Mesenteric fat pad (tissue), 1 donor: ENCODE results near the gene MEF2D. TPM values are rescaled to one million over a fixed set of nuclear protein-coding genes. Genes with fewer than 3 reads are reported as not detected.

Experiments
- DNase-seq: peaks from one replicate; pipeline ENCODE4 v3.0.0-alpha.2; 2020; ENCODE audit warnings: low spot score
- total RNA-seq: library from RNA; stranded (reverse); fragmentation: NEBNext Ultra II Directional; extraction: Animal tissue kit (Norgen Biotek cat#: 25700); gene quantifications from one replicate; pipeline ENCODE4 v1.2.1, GENCODE V29; 2021
- donor health status: DM: yes; HTN: yes; CAD: no.

The MEF2D gene
- total RNA-seq, 1 donor from 2014 or later = 38.7 TPM

DNA sequence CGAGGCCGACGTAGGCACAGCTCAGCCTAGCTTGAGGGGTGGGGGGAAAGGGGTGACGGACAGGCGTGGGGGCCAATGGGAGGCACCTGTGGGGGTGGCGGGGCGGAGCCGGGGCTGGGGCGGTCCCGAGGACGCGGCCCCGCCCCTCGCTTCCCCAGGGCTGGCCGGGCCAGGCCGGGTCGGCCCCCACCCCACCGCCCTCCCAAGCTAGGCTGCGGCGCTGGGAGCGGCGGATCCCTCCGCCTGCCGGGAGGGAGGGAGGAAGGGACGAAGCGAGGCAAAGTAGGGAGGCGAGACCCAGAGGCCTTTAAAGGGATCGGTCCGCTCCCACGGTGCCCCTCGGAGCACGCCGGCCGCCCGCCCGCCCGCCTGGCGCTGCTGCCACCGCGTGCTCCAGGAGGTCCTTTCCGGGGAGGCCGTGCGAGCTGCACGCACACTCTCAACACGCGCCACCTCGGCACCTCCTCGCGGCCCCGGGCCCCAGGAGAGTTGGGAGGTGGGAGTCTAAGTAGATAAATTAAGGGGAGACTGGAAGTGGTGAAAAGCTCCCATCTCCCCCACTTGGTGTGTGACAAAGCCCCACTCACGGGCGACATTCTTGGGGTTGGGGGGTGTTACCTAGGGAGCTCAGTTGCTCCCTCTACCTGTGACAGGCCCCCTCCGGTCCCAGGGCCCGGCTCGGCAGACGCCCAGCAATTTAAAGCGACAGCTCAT lies 375 bp upstream of the MEF2D start:
- peak; percentile 98 for DNase-seq

- no peak for DNase-seq
These were observed 583 bp downstream of the MEF2D start for GRCh38 chr1:156499842-156500542.

DNA sequence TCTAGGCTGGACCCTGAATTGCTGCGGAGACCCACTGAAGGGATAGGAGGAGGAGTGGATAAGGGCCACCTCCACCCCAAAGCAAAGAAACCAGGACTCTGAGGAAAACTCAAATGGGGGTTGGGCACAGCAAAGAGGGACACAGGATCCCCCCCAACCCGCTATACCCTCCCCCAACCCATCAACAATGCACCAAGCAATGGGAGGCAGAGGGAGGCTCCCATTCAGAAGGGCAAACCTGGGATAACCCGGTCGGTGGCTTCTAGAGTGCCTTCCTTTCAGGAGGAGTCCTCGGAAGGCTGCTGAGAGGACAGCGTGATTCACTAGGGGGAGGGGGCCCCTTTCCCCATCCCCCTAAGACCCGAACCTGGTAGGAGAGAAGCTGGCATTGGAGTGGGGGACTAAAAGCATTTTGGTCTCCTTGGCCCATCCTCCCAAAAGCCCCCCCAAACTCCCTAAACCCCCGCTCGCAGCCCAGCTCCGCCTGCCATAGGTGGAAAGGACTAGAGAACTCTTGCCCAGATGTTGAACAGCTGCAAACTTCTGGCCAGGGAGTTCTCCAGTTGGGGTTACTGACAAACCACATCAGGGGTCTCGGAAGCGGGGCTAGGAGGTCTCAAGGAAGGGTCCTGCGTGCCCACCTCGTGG lies 1.3 kb downstream of the MEF2D start:
- DNase-seq = no peak

DNA sequence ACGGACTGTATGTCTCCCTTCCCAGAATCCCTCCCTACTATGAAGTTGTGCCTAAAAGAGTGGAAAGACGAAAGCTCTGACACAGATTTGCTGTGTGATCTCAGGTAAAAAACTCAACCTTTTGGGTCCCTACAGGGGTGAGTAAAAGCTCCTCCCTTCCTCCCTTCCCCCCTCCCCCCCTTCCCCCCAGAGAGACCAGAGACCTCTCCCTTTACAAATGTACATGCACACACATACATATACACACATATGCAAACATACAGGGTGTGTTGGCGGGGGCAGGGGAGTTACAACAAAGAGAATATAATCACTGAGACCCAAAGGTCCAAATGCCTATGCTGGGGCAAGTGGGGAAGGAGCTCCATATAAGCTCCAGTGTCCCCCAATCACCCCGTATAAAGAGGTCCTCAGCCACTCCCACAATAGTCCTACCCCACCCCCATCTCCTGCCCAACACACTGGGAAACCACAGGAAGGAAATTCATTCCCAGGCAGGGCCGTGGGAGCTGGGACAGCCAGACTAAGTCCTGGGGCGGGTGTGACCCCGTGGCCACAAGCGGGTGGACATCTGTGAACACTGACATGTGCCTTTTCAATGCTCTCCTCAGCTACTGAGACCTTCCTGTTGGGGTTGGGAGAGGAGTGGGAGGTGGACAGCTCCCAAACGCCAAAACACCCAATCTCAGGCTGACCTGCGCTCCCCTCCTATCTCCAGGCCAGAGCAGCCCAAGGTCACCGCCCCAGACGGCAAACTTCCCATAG lies 2.0 kb downstream of the MEF2D start:
- DNase-seq = no peak

DNA sequence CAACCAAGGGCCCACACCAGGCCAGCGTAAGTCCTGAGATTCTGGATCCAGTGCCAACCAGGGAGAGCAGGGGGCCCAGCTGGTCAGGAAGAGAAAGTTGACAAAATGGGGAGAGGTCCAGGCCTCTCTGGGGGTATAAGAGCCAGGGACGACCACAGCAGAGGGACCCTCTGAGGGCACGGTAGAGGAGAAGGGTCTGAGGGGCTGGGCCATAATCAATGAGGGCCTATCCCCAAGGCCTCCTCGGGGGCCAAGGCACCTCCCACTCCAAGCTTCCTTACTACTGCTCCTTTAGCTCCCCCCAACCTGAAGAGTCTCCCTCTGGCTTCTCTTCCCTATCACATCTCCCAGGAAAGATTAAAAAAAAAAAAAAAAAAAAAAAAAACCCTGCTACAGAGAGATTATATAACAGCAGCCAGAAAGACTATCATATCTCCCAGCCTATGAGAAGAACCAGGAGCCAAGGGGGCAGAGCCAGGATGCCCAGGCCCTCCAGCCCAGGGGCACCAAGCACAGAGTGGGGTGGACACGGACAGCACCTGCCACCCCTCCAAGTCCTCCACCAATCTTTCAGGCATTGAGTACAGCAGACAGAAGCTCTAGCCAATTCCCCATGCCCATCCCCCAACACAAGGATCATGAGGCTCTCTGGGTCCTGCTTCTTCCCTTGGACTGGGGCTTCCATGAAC lies 2.7 kb downstream of the MEF2D start:
- DNase-seq = no peak

DNA sequence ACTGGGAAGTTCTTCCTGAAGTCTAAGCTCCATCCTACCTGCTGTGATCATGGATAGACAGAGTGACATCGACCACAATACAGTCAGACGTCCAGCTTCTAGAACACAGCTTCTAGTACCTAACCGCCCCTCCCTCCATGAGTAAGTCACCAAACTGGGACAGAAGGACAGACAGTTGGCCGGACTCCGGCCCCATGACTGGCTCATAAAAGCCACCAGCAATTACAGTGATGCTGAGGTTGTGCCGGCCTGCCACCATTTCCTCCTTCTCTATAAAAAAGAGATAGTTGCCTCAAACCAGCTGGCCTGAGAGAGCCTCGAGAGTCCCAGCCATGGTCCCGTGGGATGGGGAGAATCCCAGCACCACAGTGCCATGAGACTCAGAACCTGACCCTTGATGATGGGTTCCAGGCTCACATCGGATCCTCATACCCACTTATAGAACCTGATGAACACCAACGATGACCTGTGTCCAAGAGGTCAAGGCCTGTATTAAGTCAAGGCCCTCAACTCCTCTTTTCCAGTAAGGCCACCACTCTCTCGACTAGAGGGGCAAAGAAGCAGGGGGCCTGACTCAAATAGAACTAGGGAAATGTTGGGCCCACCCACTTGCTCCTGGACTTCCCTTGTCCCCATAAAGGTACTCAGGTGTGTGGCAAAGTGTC lies 3.4 kb downstream of the MEF2D start:
- DNase-seq = no peak

DNA sequence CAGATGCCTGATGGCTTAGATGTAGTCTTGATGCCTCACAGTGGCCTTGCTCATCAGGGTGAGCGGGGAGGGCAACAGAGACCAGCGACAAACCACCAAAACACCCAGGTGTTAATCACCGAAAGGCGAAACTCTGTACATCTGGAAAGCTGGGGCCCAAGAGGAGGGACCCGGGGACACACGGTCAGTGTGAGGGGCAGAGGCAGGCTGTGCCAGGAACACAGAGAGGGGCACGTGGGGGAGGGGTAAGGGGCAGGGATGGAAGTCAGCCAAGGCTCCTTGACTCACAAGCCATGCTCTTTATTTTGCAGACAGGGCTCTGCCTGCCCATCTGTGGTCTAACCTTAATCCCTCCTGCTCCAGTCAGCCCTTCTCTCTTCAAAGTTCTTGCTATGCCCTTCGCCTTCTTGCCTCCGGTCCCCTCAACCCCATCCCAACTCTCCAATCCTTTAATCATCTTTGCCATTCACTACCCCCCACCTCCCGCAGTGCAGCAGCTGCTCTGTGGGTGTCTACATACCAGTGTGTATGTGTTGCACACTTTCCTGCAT lies 4.3 kb downstream of the MEF2D start:
- DNase-seq = no peak

DNA sequence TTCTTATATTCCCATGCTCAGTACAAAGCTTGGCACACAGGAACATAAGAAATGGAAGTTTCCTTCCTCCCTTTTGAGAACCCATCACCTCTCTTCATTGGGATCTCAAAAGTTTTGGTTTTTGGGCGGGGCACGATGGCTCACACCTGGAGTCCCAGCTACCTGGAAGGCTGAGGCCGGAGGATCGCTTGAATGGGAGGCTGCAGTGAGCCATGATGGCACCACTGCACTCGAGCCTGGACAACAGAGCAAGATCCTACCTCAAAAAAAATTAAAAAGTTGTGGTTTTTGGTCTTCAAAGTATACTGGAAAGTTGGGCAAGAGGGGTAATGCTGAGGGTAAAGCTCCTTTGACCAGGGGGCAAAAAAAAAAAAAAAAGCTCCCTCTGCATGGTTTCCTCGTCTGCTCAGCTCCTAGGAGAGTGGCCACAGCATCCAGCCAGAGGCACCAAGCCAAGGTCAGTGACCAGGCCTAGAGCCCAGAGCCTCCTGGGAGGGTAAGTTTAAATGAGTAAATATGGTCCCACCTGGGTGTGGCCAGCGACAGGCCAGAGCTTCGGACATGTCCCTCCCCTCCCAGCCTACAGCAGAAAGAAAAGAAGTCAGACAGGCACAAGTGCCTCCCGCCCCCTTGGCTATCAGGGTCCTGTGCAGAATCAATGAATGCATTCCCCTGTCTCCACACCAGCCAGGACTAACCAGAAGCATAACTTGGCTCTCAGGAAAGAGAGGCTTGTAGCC lies 5.0 kb downstream of the MEF2D start:
- no peak for DNase-seq

- DNase-seq = no peak
These were observed 6.2 kb downstream of the MEF2D start for GRCh38 chr1:156494309-156494895.

DNA sequence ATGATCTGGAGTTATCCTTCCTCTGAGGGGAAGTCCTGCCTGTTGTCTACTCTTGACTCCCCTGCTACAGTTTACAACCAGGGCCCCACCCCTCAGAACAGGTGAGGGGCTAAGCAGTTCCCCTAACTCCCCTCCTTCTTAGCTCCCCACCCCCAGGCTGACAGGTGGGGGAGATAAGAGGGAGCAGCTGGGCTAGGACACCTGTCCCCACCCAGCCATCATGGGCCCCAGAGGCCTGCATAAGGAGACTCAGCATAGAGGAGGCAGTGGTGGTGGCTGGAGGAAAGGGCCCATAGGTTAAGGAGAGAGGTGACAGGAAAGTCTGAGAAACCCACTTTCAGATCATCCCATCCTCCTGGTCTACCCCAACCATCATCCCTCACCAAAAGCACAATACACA lies 6.8 kb downstream of the MEF2D start:
- no peak for DNase-seq

- DNase-seq = no peak
These were observed 7.4 kb downstream of the MEF2D start for GRCh38 chr1:156493154-156493631.

DNA sequence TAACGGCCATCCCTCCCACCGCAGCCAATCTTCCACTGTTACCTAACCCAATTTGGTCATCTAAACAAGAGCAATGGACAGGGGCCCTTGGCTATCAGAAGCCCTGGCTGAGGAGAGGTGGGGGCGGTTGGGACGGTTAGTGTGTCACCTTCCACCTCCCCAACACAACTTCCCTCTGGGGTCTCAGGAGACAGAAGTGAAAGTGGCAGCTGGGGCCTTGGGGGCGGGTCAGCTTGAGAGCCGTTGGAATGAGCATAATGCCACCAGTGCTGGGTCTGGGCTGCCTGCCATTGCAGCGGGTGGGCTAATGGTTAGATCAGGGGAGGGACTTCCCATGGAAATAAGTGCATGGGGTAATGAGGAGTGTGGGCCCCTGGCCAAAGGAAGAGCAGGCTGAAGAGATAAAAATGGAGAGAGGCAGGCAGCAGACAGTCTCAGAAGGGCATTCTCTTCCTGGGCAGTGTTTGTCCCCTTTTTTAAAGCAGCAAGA lies 7.9 kb downstream of the MEF2D start:
- DNase-seq = no peak

DNA sequence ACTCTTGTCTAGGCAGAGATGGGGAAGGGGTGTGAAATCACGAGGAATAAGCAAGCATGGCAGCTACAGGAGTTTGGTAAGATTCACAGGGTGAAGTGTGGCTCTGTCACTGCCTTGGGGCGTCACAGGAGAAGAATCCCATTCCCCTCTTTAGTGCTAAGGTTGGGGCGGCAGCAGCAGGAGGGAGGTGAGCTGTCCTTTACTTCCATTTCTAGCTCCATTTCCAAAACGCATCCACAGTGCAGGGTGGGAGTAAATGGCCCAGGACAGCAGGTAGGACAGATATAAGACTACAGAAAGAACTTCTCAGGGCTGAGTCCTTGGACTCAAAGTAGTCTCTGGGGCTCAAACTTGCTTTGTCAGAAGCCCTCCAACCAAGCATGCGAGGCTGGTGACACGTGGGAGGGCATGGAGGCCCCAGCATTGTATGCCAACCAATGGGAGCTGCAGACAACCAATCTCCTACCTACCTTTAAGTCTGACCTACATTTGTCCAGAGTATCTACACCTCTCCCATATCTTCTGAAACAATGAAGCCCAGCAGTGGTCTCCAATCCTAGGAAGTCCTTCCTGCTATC lies 8.5 kb downstream of the MEF2D start:
- no peak for DNase-seq

DNA sequence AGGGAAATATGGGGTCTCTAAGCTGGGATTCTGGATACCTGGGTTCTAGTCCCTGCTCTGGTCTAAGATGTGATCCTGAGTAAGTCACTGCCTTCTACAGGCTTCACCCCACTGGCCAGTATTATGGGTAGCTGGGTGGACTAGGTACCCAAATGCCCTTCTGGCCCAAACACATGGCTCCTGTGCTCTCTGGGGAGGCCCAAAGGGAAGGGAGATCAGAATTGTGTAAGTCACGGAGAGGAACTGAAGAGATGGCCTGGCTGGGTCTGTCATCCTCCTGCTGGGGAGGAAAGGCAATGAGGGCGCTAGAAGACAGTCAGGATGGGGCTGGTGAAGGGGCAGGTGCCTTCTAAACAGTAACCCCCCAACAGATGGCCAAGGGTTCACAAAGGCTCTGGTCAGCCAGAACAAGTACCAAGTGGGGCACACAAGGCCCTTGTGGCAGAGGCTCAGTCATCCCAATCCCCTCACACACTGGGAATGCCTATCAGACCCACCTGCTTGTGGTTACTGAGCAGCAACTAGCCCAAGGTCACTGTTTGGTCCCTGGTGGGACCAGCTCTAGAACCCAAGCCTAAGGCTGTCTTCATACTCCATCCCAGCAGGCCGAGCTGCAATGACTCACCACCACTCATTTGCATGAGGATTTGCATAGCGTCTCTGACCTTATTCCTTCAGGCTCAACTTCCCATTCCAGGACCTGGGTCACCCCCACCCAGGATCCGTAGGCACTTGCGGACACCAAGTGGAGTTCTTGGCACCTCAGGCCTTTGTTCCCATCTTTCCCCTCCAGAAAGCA lies 9.2 kb downstream of the MEF2D start:
- DNase-seq = no peak

- no peak for DNase-seq
These were observed 10.1 kb downstream of the MEF2D start for GRCh38 chr1:156490401-156491032.

DNA sequence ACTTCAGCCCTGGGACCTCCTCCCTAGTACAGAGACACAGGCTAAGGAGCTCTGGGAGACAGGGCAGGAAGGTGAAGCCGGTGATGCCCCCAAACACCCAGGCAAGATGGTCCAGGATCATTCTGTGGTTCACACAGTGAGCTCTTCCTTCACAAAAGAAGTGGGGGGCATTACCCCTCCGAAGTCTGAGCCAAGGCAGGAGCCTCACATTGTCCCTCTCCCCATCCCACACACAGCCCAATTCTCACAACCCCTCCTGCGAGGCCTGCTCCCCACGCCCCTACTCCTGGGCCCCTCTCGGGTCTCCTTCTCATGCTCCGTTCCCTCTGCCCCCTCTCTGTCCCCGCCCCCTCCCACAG lies 10.7 kb downstream of the MEF2D start:
- no peak for DNase-seq
